Adrenal gland (tissue), 12 donors: ENCODE results near the gene QKI. TPM values are rescaled to one million over a fixed set of nuclear protein-coding genes. Genes with fewer than 3 reads are reported as not detected.

Experiments used
- DNase-seq, 7 donors: peaks; one replicate each; pipeline ENCODE4 v3.0.0-alpha.2; 2019 to 2020
- H3K27ac ChIP-seq, 5 donors: fragments of 200-600 bp; sonication (generic) in 4 of 5; 1 replicate in 3 of 5; 2 replicates in 2 of 5; pipeline versions ENCODE4 v1.5.1 to v1.8.0; 2016 to 2020; ENCODE audit warnings: mild to moderate bottlenecking in 1 of 5
- H3K27me3 ChIP-seq: fragments of 200-600 bp; 2 replicates; pipeline ENCODE4 v1.8.0; 2021
- H3K36me3 ChIP-seq, 2 donors: fragments of 200-600 bp; replicated peaks in 1 of 2; 1 replicate in 1 of 2; 2 replicates in 1 of 2; pipeline versions ENCODE4 v1.5.1 to v1.8.0; 2018 to 2022
- H3K4me1 ChIP-seq, 2 donors: fragments of 200-600 bp; replicated peaks in 1 of 2; 1 replicate in 1 of 2; 2 replicates in 1 of 2; pipeline versions ENCODE4 v1.5.1 to v1.8.0; 2018 to 2021
- H3K4me3 ChIP-seq, 4 donors: fragments of 200-600 bp; sonication (generic) in 3 of 4; one replicate each; pipeline ENCODE4 v1.5.1; 2016 to 2018
- H3K9me3 ChIP-seq, 3 donors: fragments of 200-600 bp; sonication (generic) in 1 of 3; replicated peaks in 1 of 3; 1 replicate in 2 of 3; 2 replicates in 1 of 3; pipeline versions ENCODE4 v1.5.1 to v1.8.0; 2016 to 2021
- POLR2A ChIP-seq, 2 donors: fragments of 450-650 bp; IDR thresholded peaks; one replicate each; pipeline ENCODE4 v1.6.1; 2017; ENCODE audit warnings: antibody characterized with exemption in 2 of 2, mild to moderate bottlenecking in 2 of 2, moderate library complexity in 1 of 2
- WGBS, 4 donors: extraction: QIAGEN DNeasy Blood & Tissue Kit in 2 of 4; methylation state at CpG; one replicate each; pipeline versions ENCODE4 v1.1.5 to v1.1.7; 2013 to 2017; 5-methylcytosine and 5-hydroxymethylcytosine counted together
- intact Hi-C, 2 donors: fragments of 100-400 bp; cut with DNase I; formaldehyde crosslinking; loops; one replicate each; pipeline versions ENCODE4 v1.14.1 to v1.15.0; 2022 to 2023
- polyA plus RNA-seq, 3 donors: library from polyadenylated mRNA; stranded (reverse); fragments of 200-250 nt in 2 of 3; fragments of 350-450 nt in 1 of 3; fragmentation: Illumina TruSeq in 1 of 3; extraction: RNeasy Lipid Tissue Mini Kit (QIAGEN cat#74804) in 1 of 3; gene quantifications; one replicate each; pipeline ENCODE4 v1.2.3, GENCODE V29; 2013 to 2014
- total RNA-seq, 9 donors: library from RNA; depleted of rRNA in 4 of 9; stranded (reverse); fragments of >200 nt in 4 of 9; fragments of 120-200 nt in 1 of 9; fragmentation: NEBNext Ultra II Directional in 1 of 9; extraction: Animal tissue kit (Norgen Biotek cat#: 25700) in 1 of 9; gene quantifications; one replicate each; pipeline versions ENCODE4 v1.1.0 to v1.2.4, GENCODE V29; 2013 to 2023
- TF ChIP-seq, protein P1 (sequence below), 6 experiments: fragments of 450-650 bp in 4 of 6; fragments of 200-600 bp in 2 of 6; sonication (generic) in 1 of 6; IDR thresholded peaks; 1 replicate in 5 of 6; 2 replicates in 1 of 6; pipeline versions ENCODE4 v1.5.1 to v1.8.0; 2016 to 2021; ENCODE audit warnings: antibody characterized with exemption in 6 of 6, mild to moderate bottlenecking in 2 of 6, moderate library complexity in 1 of 6
- donor health status: healthy with polysubstance abuse.
- donor health status: Bipolar disorder and iron deficiency.
- donor health status: DM: yes; HTN: yes; CAD: no.
- donor health status: DM: no; HTN: no; CAD: no.
- donor health status: DM: no; HTN: no; CAD: no.
- donor health status: DM: yes; HTN: yes; CAD: no.

QKI gene
- total and polyA plus RNA-seq, 12 donors: 10.3 to 207 (median 130) TPM

DNA sequence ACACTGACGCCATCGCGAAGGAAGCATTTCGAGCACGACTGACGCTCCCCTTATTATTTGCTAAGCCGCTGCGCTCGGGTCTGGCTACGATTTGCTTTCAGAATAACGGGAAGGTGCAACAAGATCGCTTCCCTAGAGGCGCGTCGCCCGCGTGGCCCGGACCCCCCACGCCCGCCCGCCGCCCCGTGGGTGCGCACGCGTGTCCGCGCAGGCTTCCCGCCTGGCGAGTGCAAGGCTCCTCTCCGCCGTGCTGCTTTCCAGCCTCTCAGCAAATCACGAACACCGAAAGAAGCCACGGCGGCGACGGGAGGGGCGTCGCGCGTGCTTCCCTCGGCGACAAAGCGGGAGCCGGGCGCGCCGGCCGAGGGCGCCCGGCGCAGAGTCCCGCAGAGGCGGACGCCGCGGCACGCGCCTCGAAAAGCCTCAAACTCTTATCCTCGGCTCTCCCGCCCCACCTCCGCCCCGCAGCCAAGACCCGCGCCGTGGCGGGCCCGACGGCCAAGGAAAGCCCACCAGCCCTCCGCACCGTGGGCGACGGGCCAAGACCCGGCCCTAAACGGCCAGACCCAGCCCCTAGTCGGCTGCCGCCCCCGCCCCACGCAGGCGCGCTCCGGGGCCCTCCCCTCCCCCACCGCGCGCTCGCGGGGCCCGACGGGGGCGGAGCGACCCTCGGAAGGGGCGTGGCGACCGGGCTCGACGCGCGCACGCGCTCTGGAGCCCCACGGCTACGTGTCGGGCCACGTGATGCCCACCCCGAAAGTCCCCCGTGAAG lies 987 bp upstream of the QKI start:
- peak; percentile 86 to 93 (median 90) for DNase-seq
- H3K36me3 ChIP-seq: no peaks in the 10 kb centered on the region
- H3K9me3 ChIP-seq: no peaks in the 10 kb centered on the region
- TF ChIP-seq, protein P1, sequence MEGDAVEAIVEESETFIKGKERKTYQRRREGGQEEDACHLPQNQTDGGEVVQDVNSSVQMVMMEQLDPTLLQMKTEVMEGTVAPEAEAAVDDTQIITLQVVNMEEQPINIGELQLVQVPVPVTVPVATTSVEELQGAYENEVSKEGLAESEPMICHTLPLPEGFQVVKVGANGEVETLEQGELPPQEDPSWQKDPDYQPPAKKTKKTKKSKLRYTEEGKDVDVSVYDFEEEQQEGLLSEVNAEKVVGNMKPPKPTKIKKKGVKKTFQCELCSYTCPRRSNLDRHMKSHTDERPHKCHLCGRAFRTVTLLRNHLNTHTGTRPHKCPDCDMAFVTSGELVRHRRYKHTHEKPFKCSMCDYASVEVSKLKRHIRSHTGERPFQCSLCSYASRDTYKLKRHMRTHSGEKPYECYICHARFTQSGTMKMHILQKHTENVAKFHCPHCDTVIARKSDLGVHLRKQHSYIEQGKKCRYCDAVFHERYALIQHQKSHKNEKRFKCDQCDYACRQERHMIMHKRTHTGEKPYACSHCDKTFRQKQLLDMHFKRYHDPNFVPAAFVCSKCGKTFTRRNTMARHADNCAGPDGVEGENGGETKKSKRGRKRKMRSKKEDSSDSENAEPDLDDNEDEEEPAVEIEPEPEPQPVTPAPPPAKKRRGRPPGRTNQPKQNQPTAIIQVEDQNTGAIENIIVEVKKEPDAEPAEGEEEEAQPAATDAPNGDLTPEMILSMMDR (IDR thresholded peaks at IDR 0.05): no peak
- peak; percentile 57 to 83 for TF ChIP-seq POLR2A (IDR thresholded peaks at IDR 0.05)
- H3K27me3 ChIP-seq: no peaks in the 10 kb centered on the region
- intact Hi-C loops: loop anchor here (5.0 to 10.0 kb wide), 3 partner anchors 51 to 231 kb away; no protein-coding TSS in a partner anchor
- peak overlapping the region; percentile 38 to 98 (median 73) for H3K4me3 ChIP-seq
- H3K27ac ChIP-seq: peak overlapping the region; percentile 95 to 100 (median 98)
- H3K4me1 ChIP-seq: peaks cover under 1 to 29% of the 10 kb centered on the region in 2 donors
- 0 to 1% (median 1%) methylated on average over 17 to 109 of the region's 109 CpGs for WGBS, 4 donors

DNA sequence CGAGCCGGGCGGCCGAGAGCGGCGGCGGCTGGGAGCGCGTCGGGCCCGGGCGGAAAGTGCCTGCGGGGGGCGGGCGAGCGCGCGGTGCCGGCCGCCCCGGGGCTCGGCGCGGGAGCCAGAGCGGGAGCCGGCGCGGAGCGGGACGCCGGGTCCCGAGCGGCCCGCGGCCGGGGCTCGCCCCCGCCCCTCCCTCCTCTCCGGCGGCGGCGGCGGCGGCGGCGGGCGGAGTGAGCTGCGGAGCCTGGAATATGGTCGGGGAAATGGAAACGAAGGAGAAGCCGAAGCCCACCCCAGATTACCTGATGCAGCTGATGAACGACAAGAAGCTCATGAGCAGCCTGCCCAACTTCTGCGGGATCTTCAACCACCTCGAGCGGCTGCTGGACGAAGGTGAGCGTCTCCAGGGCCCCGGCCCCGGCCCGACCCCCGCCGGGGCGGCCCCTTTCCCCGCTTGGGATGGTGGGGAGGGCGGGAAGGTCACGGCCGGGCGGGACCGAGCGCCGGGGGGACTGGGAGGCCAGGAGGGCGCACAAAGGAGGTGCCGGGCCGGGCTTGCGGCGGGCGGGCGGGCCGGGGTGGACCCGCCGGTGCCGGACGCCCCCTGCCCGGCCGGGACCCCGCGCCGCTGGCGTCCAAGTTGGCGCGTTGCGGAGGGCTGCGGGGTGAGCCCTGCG lies 565 bp downstream of the QKI start:
- Histone ChIP-seq H3K4me3 (peak overlapping the region; percentile 57 to 99 (median 82)), H3K36me3 (no peaks in the 10 kb centered on the region), H3K4me1 (peaks cover 13 to 38% of the 10 kb centered on the region in 2 donors), H3K9me3 (no peaks in the 10 kb centered on the region), H3K27me3 (no peaks in the 10 kb centered on the region), H3K27ac (peak overlapping the region; percentile 75 to 98 (median 96))
- intact Hi-C loops: loop anchor here (5.0 to 10.0 kb wide), 3 partner anchors 53 to 233 kb away; no protein-coding TSS in a partner anchor
- WGBS, 4 donors: 0 to 1% (median 0%) methylated on average over 3 to 94 of the region's 94 CpGs; no CpG with 5 or more reads in 1 of the 4 donors
- DNase-seq: peak in 2 of 7 donors; percentile 46 to 47
- no peak for TF ChIP-seq POLR2A (IDR thresholded peaks at IDR 0.05)
- TF ChIP-seq, protein P1 (IDR thresholded peaks at IDR 0.05): no peak

DNA sequence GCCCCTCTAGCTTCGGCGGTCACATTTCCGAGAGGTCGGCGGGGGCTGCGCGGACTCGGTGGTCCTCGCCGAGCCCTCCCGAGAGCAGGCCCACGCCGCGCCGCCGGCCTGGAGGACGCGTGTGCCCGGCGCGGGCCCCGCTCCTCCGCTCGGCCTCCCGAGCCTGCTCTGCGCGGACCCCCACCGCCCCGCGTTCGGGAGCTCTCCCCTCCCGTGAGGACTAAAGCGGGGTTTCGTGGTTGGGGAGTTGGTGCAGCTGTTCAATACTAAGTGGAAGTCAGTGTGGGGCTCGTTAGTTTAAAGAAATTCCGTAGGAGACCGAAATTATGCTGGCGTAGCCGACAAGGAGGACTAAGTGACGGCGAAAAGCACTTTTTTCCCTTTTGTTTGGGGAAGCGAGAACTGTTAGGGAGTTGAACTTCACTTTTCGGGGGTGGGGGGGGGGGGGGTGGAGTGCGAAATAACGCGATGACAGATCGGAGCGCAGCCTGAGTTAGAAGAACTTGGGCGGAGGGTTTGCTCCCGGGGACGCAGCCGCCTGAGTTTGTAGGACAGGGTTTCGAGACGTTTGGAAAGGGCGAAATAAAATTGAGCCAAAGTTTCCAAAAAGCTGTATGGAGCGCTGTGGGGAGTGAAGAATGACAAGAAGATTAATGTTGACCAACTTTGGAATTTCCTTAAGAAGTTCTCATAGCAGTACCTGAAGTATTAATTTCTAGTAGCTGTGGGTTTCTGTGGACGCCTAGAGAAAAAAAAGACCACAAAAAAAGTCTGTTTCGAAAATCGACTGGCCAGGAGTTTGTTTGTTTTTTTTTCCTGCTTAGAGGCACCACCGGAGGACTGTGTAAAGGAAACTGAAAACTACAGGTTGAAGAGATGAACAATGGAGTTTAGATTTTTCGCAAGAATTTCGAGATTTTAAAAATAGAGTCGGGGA lies 1.4 kb downstream of the QKI start:
- no peaks in the 10 kb centered on the region for H3K27me3 ChIP-seq
- H3K4me1 ChIP-seq: peaks cover 21 to 46% of the 10 kb centered on the region in 2 donors
- WGBS, 4 donors: 0 to 1% (median 1%) methylated on average over 32 to 63 of the region's 63 CpGs
- peak overlapping the region; percentile 75 to 98 (median 96) for H3K27ac ChIP-seq
- TF ChIP-seq POLR2A (IDR thresholded peaks at IDR 0.05): peak in 1 of 2 donors; percentile 35
- TF ChIP-seq, protein P1 (IDR thresholded peaks at IDR 0.05): peak in 1 of 6 experiments; percentile 1
- intact Hi-C loops: loop anchor here in 1 of 2 donors (10.0 kb wide), 1 partner anchor 231 kb away; no protein-coding TSS in a partner anchor
- no peaks in the 10 kb centered on the region for H3K9me3 ChIP-seq
- peak overlapping the region; percentile 57 to 99 (median 82) for H3K4me3 ChIP-seq
- no peaks in the 10 kb centered on the region for H3K36me3 ChIP-seq
- DNase-seq: peak; percentile 47 to 71 (median 65)
